Ascending aorta (tissue), 2 donors: ENCODE data around the gene SNX24. TPM values are rescaled to one million over a fixed set of nuclear protein-coding genes. Genes with fewer than 3 reads are reported as not detected.
"Not testable (repeated sequence)": the region's sequence is repeated elsewhere in the genome, so short reads cannot be mapped to it uniquely, and the experiment has no call there.

Source experiments
- DNase-seq, 2 donors: peaks; one replicate each; pipeline ENCODE4 v3.0.0-alpha.2; 2019; ENCODE audit warnings: low spot score in 2 of 2
- H3K27ac ChIP-seq, 2 donors: fragments of 200-600 bp; sonication (generic); one replicate each; pipeline ENCODE4 v1.5.1; 2016 to 2017; ENCODE audit warnings: mild to moderate bottlenecking in 1 of 2
- H3K27me3 ChIP-seq: fragments of 200-600 bp; sonication (generic); one replicate; pipeline ENCODE4 v1.5.1; 2017
- H3K36me3 ChIP-seq, 2 donors: fragments of 200-600 bp; sonication (generic); one replicate each; pipeline ENCODE4 v1.5.1; 2016
- H3K4me1 ChIP-seq, 2 donors: fragments of 200-600 bp; sonication (generic); one replicate each; pipeline ENCODE4 v1.5.1; 2016 to 2017; ENCODE audit warnings: mild to moderate bottlenecking in 1 of 2
- H3K4me3 ChIP-seq, 2 donors: fragments of 200-600 bp; sonication (generic); one replicate each; pipeline ENCODE4 v1.5.1; 2016 to 2017; ENCODE audit warnings: mild to moderate bottlenecking in 1 of 2
- H3K9me3 ChIP-seq, 2 donors: fragments of 200-600 bp; sonication (generic); one replicate each; pipeline ENCODE4 v1.5.1; 2016
- intact Hi-C: fragments of 100-400 bp; cut with DNase I; formaldehyde crosslinking; loops from one replicate; pipeline ENCODE4 v1.15.1; 2023
- total RNA-seq: library from RNA; depleted of rRNA; stranded (reverse); fragments of >200 nt; gene quantifications from one replicate; pipeline ENCODE4 v1.1.0, GENCODE V29; 2016
- TF ChIP-seq, protein P1 (sequence below), 3 experiments: fragments of 200-600 bp in 2 of 3; fragments of 450-650 bp in 1 of 3; sonication (generic) in 2 of 3; IDR thresholded peaks; one replicate each; pipeline ENCODE4 v1.5.1; 2016 to 2019; ENCODE audit warnings: antibody characterized with exemption in 3 of 3, mild to moderate bottlenecking in 1 of 3, moderate library complexity in 1 of 3

SNX24 gene
- total RNA-seq, 1 donor from 2014 or later, result 21.1 TPM

DNA sequence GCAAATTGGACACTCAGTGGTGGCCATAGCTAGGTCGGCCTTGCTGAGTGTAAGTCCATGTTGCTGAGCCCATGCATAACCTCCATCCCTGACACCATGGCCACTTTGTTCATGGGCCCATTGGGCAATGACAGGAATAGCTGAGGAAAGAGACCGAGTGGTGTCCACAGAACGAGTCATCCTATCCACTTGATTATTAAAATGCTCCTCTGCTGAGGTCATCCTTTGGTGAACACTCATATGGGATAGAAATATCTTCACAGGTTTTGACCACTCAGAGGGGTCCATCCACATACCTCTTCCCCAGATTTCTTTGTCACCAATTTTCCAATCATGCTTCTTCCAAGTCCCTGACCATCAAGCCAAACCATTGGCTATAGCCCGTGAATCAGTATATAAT lies 127.5 kb downstream of the SNX24 start:
- intact Hi-C loops, result no loop called here
- TF ChIP-seq, protein P1, sequence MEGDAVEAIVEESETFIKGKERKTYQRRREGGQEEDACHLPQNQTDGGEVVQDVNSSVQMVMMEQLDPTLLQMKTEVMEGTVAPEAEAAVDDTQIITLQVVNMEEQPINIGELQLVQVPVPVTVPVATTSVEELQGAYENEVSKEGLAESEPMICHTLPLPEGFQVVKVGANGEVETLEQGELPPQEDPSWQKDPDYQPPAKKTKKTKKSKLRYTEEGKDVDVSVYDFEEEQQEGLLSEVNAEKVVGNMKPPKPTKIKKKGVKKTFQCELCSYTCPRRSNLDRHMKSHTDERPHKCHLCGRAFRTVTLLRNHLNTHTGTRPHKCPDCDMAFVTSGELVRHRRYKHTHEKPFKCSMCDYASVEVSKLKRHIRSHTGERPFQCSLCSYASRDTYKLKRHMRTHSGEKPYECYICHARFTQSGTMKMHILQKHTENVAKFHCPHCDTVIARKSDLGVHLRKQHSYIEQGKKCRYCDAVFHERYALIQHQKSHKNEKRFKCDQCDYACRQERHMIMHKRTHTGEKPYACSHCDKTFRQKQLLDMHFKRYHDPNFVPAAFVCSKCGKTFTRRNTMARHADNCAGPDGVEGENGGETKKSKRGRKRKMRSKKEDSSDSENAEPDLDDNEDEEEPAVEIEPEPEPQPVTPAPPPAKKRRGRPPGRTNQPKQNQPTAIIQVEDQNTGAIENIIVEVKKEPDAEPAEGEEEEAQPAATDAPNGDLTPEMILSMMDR (IDR thresholded peaks at IDR 0.05), result no peak
- no peak overlapping the region for H3K27ac ChIP-seq

DNA sequence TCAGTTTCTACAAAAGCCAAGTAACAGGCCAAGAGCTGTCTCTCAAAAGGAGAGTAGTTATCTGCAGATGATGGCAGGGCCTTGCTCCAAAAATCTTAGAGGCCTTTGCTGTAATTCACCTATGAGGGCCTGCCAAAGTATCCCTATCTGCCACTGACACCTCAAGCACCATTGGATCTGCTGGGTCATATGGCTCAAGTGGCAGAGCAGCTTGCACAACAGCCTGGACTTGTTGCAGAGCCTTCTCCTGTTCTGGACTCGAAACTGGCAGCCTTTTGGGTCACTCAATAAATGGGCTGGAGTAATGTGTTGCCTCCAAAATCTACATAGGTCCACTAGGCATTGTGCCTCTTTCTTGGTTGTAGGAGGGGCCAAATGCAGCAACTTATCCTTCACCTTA lies 128.3 kb downstream of the SNX24 start:
- DNase-seq, intact Hi-C loops, H3K4me3 ChIP-seq, H3K9me3 ChIP-seq, H3K4me1 ChIP-seq, H3K27ac ChIP-seq, H3K36me3 ChIP-seq, H3K27me3 ChIP-seq: not testable (repeated sequence)

More for the DNA sequence above, 127.5 kb downstream of the SNX24 start:
- Histone ChIP-seq H3K4me1 (no peaks in the 10 kb centered on the region), H3K4me3 (no peak overlapping the region), H3K36me3 (no peaks in the 10 kb centered on the region), H3K27me3 (no peaks in the 10 kb centered on the region), H3K9me3 (no peaks in the 10 kb centered on the region)
- no peak for DNase-seq

DNA sequence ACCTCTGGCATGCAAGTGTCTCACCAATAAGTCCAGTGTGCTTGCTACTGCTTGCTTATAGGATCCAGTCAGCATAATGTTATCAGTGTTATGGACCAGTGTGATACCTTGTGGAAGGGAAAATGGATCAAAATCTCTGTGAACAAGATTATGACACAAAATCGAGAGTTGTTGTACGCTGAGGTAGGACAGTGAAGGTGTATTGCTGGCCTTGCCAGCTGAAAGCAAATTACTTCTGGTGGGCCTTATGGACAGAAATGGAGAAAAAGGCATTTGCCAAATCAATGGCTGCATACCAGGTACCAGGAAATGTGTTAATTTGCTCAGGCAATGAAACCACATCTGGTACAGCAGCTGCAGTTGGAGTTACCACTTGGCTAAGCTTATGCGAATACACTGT lies 128.8 kb downstream of the SNX24 start:
- intact Hi-C loops, H3K36me3 ChIP-seq: not testable (repeated sequence)

GRCh38 chr5:122977319-122977718 lies 131.9 kb downstream of the SNX24 start:
- no peaks in the 10 kb centered on the region for H3K9me3 ChIP-seq
- no peaks in the 10 kb centered on the region for H3K36me3 ChIP-seq
- DNase-seq, result no peak
- no peaks in the 10 kb centered on the region for H3K27me3 ChIP-seq
- TF ChIP-seq, protein P1 (IDR thresholded peaks at IDR 0.05), result no peak
- intact Hi-C loops, result no loop called here
- no peak overlapping the region for H3K4me3 ChIP-seq
- no peaks in the 10 kb centered on the region for H3K4me1 ChIP-seq
- no peak overlapping the region for H3K27ac ChIP-seq

More for the DNA sequence above, 128.8 kb downstream of the SNX24 start:
- H3K4me1 ChIP-seq, H3K27me3 ChIP-seq, H3K27ac ChIP-seq, H3K9me3 ChIP-seq, H3K4me3 ChIP-seq, DNase-seq: not testable (repeated sequence)

DNA sequence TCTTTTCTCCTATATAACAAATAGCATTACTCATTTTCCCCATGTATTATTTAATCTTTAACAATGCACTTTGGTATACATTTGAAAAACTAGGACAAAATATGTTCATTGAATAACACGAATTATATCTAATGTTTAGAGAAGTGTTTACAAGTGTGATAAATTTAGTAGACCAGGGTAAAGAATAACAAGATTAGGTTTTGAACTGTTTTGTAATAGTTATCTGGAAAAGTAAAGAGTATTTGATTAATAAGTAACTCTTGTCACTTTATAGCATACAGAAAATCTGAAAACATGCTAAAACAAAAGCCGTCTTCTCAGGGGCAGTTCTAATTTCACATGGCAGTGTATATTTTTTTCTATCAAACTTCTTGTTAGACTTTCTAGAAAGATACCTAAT lies 132.7 kb downstream of the SNX24 start:
- no peaks in the 10 kb centered on the region for H3K27me3 ChIP-seq
- intact Hi-C loops, result no loop called here
- no peak overlapping the region for H3K27ac ChIP-seq
- H3K4me1 ChIP-seq, result no peaks in the 10 kb centered on the region
- no peak for DNase-seq
- H3K36me3 ChIP-seq, result no peaks in the 10 kb centered on the region
- TF ChIP-seq, protein P1 (IDR thresholded peaks at IDR 0.05), result no peak
- H3K4me3 ChIP-seq, result no peak overlapping the region
- H3K9me3 ChIP-seq, result no peaks in the 10 kb centered on the region

- Histone ChIP-seq H3K9me3 (no peaks in the 10 kb centered on the region), H3K36me3 (no peaks in the 10 kb centered on the region), H3K27me3 (no peaks in the 10 kb centered on the region), H3K4me3 (no peak overlapping the region), H3K27ac (no peak overlapping the region), H3K4me1 (no peaks in the 10 kb centered on the region)
- intact Hi-C loops, result no loop called here
- TF ChIP-seq, protein P1 (IDR thresholded peaks at IDR 0.05), result no peak
- no peak for DNase-seq
Measured at GRCh38 chr5:122978644-122979297, 133.4 kb downstream of the SNX24 start.

GRCh38 chr5:122981846-122982245 lies 136.4 kb downstream of the SNX24 start:
- Histone ChIP-seq H3K36me3 (no peaks in the 10 kb centered on the region), H3K9me3 (no peaks in the 10 kb centered on the region), H3K4me1 (no peaks in the 10 kb centered on the region), H3K27me3 (no peaks in the 10 kb centered on the region), H3K27ac (no peak overlapping the region), H3K4me3 (no peak overlapping the region)
- intact Hi-C loops, result no loop called here
- no peak for DNase-seq
- TF ChIP-seq, protein P1 (IDR thresholded peaks at IDR 0.05), result no peak
